Measurements from ENCODE around the gene HNRNPH1. TPM values are rescaled to one million over a fixed set of nuclear protein-coding genes. Genes with fewer than 3 reads are reported as not detected.
A peak's percentile ranks its signal among the peaks of the same experiment; 100 is the strongest.

Gene HNRNPH1
- total RNA-seq, 1 donor from 2014 or later = 1,039 TPM

GRCh38 chr5:179572386-179572785, 51.1 kb downstream of the HNRNPH1 start:
- Mint-ChIP-seq H3K4me3 (ENCODE audit: low read depth) (no peak overlapping the region), H3K27ac (no peak overlapping the region), H3K36me3 (ENCODE audit: low read depth) (peaks cover 51% of the 10 kb centered on the region), H3K9me3 (no peaks in the 10 kb centered on the region), H3K27me3 (ENCODE audit: low read depth) (no peaks in the 10 kb centered on the region), H3K4me1 (ENCODE audit: low read depth) (peaks cover 2% of the 10 kb centered on the region)
- no peak for DNase-seq (ENCODE audit: low spot score)
- intact Hi-C loops (cut with micrococcal nuclease) = no loop called here

GRCh38 chr5:179568721-179569120, 54.8 kb downstream of the HNRNPH1 start:
- Mint-ChIP-seq H3K27me3 (ENCODE audit: low read depth) (no peaks in the 10 kb centered on the region), H3K4me3 (ENCODE audit: low read depth) (no peak overlapping the region), H3K9me3 (no peaks in the 10 kb centered on the region), H3K36me3 (ENCODE audit: low read depth) (peaks cover 37% of the 10 kb centered on the region), H3K4me1 (ENCODE audit: low read depth) (peaks cover 2% of the 10 kb centered on the region), H3K27ac (peak overlapping the region; percentile 6)
- DNase-seq (ENCODE audit: low spot score) = no peak
- intact Hi-C loops (cut with micrococcal nuclease) = no loop called here

DNA sequence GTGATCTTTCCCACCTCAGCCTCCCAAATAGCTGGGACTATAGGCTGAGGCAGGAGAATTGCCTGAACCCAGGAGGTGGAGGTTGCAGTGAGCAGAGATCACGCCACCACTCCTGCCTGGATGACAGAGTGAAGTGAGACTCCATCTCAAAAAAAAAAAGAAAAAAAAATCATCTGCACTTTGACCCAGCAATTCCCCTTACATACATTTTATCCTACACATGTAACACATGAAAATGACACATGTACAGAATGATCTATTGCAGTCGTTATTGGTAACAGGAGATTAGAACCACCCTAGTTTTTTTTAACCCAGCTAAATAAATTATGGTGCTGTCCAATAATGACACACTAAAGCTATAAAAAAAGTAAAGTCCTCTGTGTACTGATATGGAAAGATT, 58.9 kb downstream of the HNRNPH1 start:
- H3K4me1 Mint-ChIP-seq (ENCODE audit: low read depth) = peaks cover 6% of the 10 kb centered on the region
- no peaks in the 10 kb centered on the region for H3K27me3 Mint-ChIP-seq (ENCODE audit: low read depth)
- H3K4me3 Mint-ChIP-seq (ENCODE audit: low read depth) = no peak overlapping the region
- H3K9me3 Mint-ChIP-seq = no peaks in the 10 kb centered on the region
- intact Hi-C loops (cut with micrococcal nuclease) = no loop called here
- DNase-seq (ENCODE audit: low spot score) = no peak
- H3K36me3 Mint-ChIP-seq (ENCODE audit: low read depth) = peaks cover 36% of the 10 kb centered on the region
- H3K27ac Mint-ChIP-seq = no peak overlapping the region

Other genes with a start within 250 kb of the HNRNPH1 start
- 40.2 and 42.0 TPM in 2 replicates for gene RUFY1, start 73.1 kb downstream of the HNRNPH1 start, total RNA-seq
- 0.39 and 0.51 TPM in 2 replicates for gene CBY3, start 57.4 kb upstream of the HNRNPH1 start, total RNA-seq
- gene CANX, start 75.3 kb upstream of the HNRNPH1 start, total RNA-seq = 603 and 609 TPM in 2 replicates
- 38.1 and 38.3 TPM in 2 replicates for gene MAML1, start 109.2 kb upstream of the HNRNPH1 start, total RNA-seq
- gene LTC4S, start 170.3 kb upstream of the HNRNPH1 start, total RNA-seq = 0.62 and 3.2 TPM in 2 replicates
- 135 and 139 TPM in 2 replicates for gene MGAT4B, start 183.2 kb upstream of the HNRNPH1 start, total RNA-seq
- 194 TPM in 2 replicates for gene SQSTM1, start 197.2 kb upstream of the HNRNPH1 start, total RNA-seq
- 24.4 and 30.1 TPM in 2 replicates for gene MRNIP, start 235.1 kb upstream of the HNRNPH1 start, total RNA-seq